Activated T-cell treated with anti-CD3 and anti-CD28 coated beads, Interleukin-2, amount 50 U/mL, for 24 hours (primary cell): ENCODE results near the gene FRAT2.
"Not testable (repeated sequence)": the region's sequence is repeated elsewhere in the genome, so short reads cannot be mapped to it uniquely, and the experiment has no call there.

Experiments used
- DNase-seq: peaks from one replicate; pipeline ENCODE4 v3.0.0-alpha.2; 2020
- H3K27ac Mint-ChIP-seq: 2 replicates; pipeline ENCODE4 v1.8.0; 2020; ENCODE audit warnings: mild to moderate bottlenecking, mixed read lengths
- H3K27me3 Mint-ChIP-seq: 2 replicates; pipeline ENCODE4 v1.8.0; 2020; ENCODE audit warnings: mixed read lengths
- H3K36me3 Mint-ChIP-seq: 2 replicates; pipeline ENCODE4 v1.8.0; 2020; ENCODE audit warnings: low read depth, mixed read lengths
- H3K4me1 Mint-ChIP-seq: 2 replicates; pipeline ENCODE4 v1.8.0; 2020; ENCODE audit warnings: low read depth, mixed read lengths
- H3K4me3 Mint-ChIP-seq: 2 replicates; pipeline ENCODE4 v1.8.0; 2020; ENCODE audit warnings: mild to moderate bottlenecking, moderate library complexity, mixed read lengths
- H3K9me3 Mint-ChIP-seq: 2 replicates; pipeline ENCODE4 v1.8.0; 2020; ENCODE audit warnings: mixed read lengths

FRAT2 gene

DNA sequence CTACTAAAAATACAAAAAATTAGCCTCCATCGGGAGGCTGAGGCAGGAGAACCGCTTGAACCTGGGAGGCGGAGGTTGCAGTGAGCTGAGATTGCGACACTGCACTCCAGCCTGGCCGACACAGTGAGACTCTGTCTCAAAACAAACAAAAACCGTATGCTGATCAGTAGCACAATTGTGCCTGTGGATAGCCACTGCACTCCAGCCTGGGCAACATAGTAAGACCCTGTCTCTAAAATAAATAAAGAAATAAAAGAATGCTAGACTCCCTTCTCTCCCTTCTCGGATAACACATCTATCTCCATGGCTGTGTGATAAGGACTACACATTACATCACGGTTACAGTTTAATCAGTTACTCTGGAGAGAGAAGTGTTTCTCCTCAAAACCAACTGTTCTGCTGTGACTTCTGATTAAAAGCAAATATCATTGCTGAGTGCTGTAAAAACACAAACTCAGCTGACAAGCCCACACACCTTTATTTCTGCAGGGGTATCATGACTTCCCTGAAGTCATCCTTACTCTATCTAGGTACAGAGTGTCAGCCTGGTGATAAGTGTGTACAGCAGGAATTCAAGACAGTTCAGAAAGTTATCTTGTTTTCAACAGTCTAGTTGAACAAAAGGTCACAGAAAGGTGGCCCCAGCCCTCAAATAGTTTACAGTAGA, 36.8 kb downstream of the FRAT2 start:
- H3K4me3 Mint-ChIP-seq: no peak overlapping the region
- H3K36me3 Mint-ChIP-seq: no peaks in the 10 kb centered on the region
- no peaks in the 10 kb centered on the region for H3K27me3 Mint-ChIP-seq
- no peaks in the 10 kb centered on the region for H3K9me3 Mint-ChIP-seq
- no peak for DNase-seq
- H3K4me1 Mint-ChIP-seq: peaks cover 2% of the 10 kb centered on the region
- no peak overlapping the region for H3K27ac Mint-ChIP-seq

DNA sequence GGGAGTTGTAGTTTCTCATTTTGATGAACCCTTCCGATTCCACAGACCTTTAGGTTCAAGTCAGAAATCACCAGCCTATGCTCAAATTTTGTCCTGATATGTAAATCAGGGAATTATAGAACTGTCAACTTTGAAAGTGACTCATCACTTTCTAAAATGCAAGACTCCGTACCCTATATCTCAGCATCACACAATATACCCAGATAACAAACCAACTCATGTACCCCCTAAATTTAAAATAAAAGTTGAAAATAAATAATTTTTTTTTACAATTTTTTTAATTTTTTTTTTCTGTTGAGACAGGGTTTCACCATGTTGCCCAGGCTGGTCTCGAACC, 41.7 kb downstream of the FRAT2 start:
- peaks cover 15% of the 10 kb centered on the region for H3K36me3 Mint-ChIP-seq
- DNase-seq: no peak
- peak overlapping the region; percentile 95 for H3K27ac Mint-ChIP-seq
- H3K27me3 Mint-ChIP-seq: no peaks in the 10 kb centered on the region
- peaks cover 19% of the 10 kb centered on the region for H3K4me1 Mint-ChIP-seq
- H3K9me3 Mint-ChIP-seq: no peaks in the 10 kb centered on the region
- peak overlapping the region; percentile 90 for H3K4me3 Mint-ChIP-seq

DNA sequence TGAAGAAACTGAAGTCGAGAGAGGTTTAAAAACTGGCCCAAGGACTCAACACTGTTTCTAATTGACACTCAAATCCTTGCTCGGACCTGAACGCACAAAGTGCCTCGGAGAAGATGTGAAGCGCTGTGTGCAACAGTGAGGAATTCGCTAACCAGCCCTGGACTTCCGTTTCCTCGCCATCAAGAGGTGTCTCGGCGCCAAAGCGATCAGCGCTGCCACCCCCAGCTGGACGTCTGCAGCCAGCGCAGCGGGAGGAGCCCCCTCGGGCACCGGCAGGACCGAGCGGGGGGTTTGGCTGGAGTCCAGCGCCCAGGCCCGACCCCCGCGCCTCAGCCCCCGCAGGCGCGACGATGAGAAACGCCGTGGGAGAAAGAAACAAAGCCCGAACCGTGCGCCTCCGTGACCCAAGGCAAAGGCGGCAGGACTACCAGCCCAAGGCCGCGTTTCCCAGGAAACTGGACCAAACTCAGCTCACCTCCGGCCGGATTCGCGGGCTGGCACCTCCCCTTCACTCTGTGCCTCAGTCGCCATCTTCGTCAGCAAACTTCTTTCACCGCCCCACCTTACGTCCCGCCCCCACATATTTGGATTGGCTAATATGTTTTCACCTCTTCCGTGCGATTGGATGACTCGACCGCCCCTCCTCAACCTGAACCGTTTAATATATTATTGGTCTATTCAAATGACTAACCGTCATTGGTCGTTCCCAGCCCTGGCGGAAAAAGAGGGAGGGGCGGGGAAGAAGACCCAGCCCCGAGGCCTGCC, 42.2 kb downstream of the FRAT2 start, which contains the start of gene ARHGAP19:
Gene ARHGAP19 (minus strand): TSS at position 541 of the 765 bp plus-strand sequence. CDS start 10 bp downstream, at position 531.
- peaks cover 17% of the 10 kb centered on the region for H3K36me3 Mint-ChIP-seq
- peak within 1 kb of the TSS; percentile 95 for H3K27ac Mint-ChIP-seq
- peak; percentile 87 for DNase-seq
- H3K9me3 Mint-ChIP-seq: no peaks in the 10 kb centered on the region
- no peaks in the 10 kb centered on the region for H3K27me3 Mint-ChIP-seq
- peaks cover 19% of the 10 kb centered on the region for H3K4me1 Mint-ChIP-seq
- peak within 1 kb of the TSS; percentile 90 for H3K4me3 Mint-ChIP-seq

DNA sequence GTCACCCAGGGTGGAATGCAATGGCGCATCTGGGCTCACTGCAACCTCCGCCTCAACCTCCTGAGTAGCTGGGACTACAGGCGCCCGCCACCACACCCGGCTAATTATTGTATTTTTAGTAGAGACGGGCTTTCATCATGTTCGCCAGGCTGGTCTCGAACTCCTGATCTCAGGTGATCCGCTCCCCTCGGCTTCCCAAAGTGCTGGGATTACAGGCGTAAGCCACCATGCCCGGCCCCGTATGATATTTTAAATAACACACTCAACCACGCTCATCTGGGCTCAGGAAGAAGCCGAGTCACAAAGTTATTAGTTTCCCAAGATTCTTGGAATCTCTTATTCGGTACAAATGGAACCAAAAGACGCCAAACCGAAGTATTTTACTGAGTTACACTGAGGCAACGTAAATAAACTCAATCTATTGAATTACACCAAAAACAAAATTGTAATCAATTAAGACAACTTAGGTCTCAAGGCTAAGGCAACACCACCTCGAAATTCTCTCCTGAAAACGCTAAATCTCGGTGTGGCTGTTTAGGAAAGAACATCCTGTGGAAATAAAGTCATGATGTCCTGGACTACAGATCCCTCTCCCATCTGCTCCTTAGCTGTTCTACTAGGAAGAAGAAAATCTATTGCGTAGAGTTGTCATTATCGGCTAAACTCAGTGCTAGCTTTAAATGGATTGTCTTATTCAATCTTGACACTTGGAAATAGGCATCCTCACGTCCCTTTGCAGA, 43.0 kb downstream of the FRAT2 start:
- peaks cover 23% of the 10 kb centered on the region for H3K36me3 Mint-ChIP-seq
- no peaks in the 10 kb centered on the region for H3K27me3 Mint-ChIP-seq
- no peaks in the 10 kb centered on the region for H3K9me3 Mint-ChIP-seq
- no peak for DNase-seq
- H3K4me3 Mint-ChIP-seq: peak overlapping the region; percentile 90
- peaks cover 19% of the 10 kb centered on the region for H3K4me1 Mint-ChIP-seq
- peak overlapping the region; percentile 95 for H3K27ac Mint-ChIP-seq

DNA sequence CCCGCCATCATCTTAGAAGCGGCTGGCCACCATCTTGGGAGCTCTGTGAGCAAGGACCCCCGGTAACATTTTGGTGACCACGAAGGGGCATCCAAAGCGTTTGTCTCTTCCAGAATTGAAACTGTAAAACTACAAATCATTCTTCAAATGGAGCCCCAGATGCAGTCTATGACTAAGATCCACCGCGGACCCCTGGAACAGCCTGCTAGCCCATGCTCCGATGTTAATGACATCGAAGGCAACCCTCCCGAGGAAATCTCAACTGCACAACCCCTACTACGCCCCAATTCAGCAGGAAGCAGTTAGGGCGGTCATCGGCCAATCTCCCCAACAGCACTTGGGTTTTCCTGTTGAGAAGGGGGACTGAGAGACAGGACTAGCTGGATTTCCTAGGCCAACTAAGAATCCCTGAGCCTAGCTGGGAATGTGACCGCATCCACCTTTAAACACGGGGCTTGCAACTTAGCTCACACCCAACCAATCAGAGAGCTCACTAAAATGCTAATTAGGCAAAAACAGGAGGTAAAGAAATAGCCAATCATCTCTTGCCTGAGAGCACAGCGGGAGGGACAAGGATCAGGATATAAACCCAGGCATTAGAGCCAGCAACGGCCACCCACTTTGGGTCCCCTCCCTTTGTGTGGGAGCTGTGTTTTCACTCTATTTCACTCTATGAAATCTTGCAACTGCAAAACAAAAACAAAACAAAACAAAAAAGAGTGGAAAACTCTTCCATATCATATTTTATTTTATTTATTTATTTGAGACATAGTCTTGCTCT, 43.8 kb downstream of the FRAT2 start:
- Mint-ChIP-seq H3K36me3 (peaks cover 26% of the 10 kb centered on the region), H3K4me1 (peaks cover 19% of the 10 kb centered on the region), H3K4me3 (peak overlapping the region; percentile 90)
- not testable (repeated sequence) for H3K27me3 Mint-ChIP-seq, H3K27ac Mint-ChIP-seq, H3K9me3 Mint-ChIP-seq, DNase-seq

DNA sequence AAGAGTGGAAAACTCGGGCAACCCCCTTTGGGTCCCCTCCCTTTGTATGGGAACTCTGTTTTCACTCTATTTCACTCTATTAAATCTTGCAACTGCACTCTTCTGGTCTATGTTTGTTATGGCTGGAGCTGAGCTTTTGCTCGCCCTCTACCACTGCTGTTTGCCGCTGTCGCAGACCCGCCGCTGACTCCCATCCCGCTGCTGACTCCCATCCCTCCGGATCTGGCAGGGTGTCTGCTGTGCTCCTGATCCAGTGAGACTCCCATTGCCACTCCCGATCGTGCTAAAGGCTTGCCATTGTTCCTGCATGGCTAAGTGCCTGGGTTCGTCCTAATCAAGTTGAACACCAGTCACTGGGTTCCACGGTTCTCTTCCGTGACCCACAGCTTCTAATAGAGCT, 44.5 kb downstream of the FRAT2 start:
- not testable (repeated sequence) for H3K27me3 Mint-ChIP-seq, H3K9me3 Mint-ChIP-seq, H3K4me3 Mint-ChIP-seq, DNase-seq, H3K27ac Mint-ChIP-seq
- peaks cover 27% of the 10 kb centered on the region for H3K36me3 Mint-ChIP-seq
- H3K4me1 Mint-ChIP-seq: peaks cover 19% of the 10 kb centered on the region
